GM21529 (cell line): Measurements from ENCODE around the gene ZDHHC14.

Source experiments
- ATAC-seq: cut with Tn5 transposase; IDR thresholded peaks from one replicate; pipeline ENCODE4 v1.9.1; 2021; ENCODE audit not compliant: unreplicated experiment

The ZDHHC14 gene

DNA sequence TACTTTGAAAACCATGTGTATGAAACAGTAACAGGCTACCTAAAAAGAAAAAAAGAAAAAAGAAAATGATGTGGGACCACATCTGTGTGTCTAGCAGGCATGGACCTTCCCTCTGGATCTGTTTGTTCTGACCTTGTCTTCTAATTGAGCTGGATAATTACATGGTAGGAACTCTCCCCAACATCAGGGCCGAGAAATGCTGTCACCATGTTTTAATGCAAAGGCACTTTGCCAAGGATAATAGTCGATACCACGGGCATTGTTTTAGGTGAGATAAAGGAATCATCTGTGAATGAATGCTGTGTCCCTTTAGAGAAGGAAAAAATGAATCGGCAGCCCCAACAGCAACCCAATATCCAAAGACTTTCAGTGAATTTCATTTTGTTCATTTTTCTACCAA, 149.1 kb downstream of the ZDHHC14 start:
- ATAC-seq: no peak

DNA sequence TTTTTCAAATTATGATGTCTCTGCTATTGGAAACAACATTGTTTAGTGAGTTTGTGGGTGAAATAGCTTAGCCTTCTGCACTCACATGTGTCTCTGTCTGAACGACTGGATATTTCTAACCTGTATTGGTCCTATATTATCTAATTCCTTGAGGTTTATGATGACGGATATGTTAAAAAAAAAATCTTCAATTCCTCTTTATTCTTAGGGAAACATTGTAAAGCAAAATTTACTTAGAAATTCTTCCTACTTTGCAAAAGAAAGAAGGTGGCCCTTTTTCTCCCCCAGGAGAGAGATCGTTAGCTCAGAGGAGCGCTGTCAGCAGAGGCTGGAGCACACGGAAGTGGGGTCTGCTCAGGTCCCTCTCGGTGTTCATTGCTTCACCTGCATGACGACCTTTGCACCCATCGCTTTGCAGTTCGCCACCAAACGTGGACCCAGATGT, 149.8 kb downstream of the ZDHHC14 start:
- ATAC-seq: no peak

DNA sequence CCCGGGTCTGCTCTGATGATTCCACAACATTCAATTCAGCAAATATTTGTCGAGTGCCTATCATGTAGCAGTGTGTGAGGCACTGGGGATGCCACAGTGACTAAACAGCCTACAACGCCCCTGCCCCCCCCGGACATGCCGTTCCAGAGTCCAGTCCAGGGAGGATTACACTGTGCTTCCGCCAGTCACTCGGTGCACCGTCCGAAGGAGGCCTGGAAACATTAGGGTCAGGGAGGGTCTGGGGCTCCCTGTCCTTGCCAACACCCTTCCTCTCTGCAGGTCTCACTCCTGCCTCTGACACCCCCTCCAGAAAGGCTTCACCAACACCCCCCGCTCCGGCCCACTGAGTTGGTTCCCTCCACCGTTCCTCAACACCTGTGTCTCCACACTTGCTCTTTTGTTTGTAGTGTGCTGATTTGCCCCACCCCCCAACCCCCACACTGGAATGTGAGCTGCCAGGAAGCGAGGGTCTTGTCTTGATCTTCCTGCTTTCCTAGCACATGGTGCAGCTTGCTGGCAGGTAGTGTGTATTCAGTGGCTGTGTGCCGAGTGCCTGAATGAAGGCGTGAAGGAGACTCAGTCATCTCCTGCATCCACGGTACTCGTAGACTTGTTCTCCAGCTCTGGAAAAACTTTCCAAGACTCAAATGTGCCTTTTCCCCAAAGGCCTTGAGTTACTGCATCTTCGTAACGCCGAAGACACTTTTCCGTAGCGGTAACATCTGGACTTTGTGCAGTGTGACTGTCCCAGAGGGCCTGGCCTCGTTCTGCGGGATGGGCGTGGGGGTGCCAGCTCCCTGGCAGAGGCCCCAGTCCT, 150.4 kb downstream of the ZDHHC14 start:
- no peak for ATAC-seq

DNA sequence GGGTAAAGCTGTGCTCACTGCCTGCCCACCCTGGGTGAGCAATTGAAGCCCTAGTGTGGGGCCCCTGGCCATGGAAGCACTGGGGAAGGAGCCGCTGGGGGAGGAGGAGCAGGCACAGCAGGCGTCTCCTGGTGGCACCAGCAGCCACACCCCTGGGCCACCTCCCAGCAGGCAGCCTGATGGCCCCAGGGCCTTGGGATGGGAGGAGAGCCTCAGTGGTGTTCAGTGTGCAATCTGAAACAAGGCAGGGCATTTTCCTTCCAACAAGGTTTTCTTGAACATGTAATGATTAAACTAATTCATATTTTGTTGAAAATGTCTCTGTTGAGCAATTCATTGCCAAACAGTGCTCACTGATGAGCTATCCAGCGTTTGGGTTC, 151.0 kb downstream of the ZDHHC14 start:
- no peak for ATAC-seq

DNA sequence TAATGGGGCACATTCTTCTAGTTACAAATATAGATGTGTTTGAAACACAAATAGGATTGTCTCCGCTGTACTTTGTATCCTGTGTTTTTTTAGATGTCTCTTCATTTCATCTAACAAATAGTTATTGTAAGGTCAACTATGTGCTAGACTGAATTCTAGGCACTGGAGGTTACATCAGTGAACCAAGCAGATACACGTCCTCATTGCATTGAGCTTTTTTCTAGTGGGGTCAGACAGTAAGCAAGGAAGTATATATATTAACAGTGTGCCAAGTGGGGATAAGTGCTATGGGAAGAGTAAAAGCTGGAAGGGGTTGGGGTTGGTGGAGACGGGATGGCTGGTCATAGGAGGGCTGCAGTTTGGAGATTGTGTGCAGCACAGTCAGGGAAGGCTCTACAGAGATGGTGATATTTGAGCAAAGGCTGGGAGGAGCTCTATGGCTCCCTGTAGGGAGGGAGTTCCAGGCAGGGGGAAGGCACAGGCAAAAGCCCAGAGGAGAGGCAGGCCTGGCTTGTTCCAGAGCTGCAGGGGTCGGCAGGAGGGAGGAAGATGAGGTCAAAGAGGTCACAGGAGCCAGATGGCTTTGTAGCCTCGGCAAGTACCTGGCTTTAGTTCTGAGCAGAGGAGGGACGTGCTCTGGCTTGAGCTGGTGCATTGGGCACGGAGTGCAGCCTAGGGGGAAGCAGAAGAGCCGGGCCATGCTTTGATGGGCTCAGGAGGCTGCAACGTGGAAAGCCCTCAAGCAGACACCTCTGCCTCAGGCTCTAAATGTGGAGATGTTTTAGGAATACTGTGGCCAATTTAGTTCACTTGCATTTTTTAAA, 152.3 kb downstream of the ZDHHC14 start:
- ATAC-seq: no peak

DNA sequence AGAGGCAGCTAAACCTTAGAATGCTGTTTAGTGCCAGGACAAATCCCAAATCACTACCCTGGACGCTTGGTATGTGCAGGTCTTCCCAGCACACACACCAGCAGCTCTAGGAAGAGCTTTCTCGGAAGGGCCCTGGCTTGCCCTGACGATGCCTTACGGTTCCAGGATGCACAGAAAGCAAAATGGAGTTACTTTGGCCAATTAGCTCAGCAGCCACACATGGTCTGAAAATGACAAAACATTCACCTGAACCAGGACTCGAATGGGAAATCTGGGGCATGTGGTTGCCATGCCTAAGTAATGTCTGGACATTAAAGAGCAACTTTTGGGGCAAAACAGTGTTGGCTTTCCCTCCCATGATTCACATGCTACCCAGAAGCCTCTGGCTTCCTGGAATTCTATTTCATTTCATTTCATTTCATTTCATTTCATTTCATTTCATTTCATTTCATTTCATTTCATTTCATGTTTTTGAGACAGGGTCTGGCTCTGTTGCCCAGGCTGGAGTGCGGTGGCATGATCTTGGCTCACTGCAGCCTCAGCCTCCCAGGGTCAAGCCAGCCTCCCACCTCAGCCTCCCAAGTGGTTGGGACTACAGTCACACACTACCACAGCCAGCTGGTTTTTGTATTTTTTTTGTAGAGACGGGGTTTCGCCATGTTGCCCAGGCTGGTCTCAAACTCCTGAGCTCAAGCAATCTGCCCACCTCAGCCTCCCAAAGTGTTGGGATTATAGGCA, 153.3 kb downstream of the ZDHHC14 start:
- ATAC-seq: no peak

DNA sequence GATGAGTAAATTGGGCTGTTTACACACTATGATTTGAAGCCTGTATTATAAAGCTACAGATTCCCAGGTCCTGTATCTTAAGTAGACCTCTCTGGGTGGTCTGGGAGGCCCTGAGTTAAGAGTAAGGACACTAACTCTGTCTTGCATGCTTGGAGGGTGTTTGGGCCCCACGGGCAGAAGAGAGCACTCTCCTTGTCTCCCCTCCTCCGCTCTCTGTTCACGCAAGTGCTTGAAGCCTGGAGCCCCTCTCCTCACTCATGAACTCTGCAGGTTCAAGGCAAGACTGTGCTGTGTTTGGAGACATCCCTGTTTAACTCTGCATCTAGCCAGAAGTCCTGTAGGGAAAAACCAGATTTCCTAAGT, 154.0 kb downstream of the ZDHHC14 start:
- ATAC-seq: no peak

DNA sequence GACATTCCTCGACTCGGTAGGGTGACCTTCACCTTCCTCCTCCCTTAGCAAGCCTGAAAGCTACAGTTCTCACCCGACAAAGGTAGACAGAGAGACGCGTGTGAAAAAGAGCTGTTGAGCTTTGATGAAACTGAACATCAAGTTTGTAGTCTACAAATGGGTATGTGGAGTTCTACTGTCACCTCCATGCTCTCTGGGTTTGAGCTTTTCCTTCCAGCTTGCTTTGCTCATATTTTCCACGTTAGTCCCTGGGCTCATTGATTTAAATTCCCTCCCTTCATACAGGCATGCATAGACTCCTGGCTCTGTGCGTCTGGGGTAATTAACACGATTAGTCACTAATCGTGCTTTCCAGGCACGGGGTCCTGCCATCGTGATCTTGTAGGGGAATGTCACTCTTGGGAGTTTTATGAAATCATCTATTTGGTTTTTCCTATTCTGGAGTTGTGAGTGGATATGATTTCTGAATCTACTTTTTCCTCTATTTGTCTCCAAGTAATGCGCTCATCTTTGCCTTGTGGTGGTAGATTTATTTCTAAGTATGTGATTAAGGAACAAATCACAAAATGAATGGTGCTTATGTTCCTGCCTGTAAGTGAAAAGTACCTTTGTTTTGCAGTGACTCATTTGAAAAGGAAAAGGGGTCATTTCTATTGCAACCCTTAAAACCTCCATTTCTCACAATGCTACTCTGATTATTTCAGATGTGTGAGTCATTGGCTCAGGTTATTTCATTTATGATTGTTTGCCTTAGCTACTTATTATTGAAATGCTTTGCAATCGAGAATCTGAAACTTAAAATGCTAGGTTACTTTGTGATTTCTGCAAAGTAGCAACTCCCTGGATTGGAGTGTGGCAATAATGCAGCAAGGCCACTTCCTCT, 154.6 kb downstream of the ZDHHC14 start:
- ATAC-seq: peak; percentile 66

DNA sequence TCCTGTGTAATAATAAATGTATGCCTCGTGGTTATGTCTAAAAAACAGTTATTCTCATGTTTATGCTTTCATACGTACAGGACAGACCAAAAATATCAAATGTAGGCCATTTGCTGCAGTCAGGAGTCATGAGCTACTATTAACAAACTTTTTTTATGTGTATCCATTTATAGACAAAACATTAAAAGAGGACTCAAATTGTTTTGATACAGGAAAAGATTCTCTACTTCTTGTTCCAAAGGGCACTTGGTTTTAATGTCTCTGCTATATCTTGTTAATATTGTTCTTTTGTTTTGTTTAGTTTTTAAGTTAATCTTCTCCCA, 155.2 kb downstream of the ZDHHC14 start:
- ATAC-seq: no peak

DNA sequence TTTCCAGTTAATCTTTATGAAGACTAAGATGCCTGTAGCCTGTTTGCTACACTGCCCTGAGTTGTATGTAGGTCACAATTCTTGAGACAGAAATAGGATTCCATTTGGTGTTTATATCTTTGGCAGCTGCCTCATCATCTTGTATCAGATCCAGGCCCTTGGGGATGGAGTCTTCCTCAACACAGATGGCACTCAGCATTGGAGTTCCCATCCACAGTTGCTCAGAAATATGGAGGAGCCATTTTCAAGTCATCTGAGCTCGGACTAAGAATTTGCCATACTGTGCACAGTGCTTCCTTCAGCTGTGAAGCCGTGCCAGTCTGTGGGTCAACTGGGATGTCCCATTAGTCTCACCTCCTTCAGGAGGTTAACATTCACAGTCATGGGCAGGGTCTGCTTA, 156.6 kb downstream of the ZDHHC14 start:
- no peak for ATAC-seq

DNA sequence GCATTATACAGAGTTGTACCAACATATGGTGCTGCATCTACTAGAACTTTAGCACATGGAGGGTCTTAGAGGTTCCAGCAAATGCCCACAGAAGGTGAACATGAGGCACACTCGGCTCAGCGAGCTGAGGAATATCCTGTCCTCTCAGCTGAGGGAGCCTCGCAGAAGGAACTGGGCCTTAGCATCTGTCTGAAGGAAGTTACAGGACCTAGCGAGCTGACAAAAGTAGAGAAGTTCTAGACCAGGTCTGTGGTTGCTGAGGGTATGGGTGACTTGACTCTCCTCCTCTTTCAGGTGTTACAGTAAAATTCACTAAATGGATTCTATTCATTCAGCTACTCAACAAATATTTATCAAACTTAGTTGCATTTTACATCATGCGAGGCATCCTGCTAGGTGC, 157.2 kb downstream of the ZDHHC14 start:
- ATAC-seq: no peak

DNA sequence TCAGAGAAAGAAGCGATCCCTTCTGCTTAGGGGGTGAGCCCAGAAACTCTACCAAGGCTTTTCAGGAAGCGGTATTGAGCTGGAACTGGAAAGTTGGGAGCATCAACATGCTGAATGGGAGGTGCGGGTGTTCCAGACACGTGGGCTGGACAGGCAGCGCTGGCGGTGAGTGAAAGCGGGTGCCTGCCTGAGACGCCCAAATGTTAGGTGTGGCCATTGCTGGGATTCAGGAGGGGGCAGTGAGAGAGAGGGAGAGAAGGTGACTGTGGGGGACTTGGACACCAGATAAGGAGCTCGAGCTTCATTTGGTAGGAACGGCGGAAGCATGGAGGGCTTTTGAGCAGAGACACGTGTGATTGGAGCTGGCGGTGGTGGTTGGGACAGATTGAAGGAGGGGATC, 157.7 kb downstream of the ZDHHC14 start:
- ATAC-seq: no peak

DNA sequence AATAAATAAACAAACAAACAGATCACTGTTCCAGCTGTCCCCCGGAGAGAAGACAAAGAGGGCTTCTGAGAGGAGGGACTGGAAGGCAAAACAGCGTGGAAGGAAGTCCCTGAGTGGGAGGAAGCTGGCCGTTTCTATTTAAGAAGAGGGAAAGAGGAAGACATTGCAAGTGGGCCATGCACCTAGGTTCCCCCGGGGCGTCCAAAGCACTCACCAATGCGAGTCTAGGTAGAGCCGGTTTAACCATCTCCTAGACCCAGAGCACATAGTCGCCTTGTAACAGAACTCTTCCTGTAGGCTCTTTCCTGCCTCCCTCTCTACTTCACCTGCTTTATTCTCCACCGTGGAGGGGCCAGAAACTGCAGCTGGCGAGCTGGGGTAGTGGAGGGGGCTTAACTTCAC, 158.4 kb downstream of the ZDHHC14 start:
- ATAC-seq: no peak

DNA sequence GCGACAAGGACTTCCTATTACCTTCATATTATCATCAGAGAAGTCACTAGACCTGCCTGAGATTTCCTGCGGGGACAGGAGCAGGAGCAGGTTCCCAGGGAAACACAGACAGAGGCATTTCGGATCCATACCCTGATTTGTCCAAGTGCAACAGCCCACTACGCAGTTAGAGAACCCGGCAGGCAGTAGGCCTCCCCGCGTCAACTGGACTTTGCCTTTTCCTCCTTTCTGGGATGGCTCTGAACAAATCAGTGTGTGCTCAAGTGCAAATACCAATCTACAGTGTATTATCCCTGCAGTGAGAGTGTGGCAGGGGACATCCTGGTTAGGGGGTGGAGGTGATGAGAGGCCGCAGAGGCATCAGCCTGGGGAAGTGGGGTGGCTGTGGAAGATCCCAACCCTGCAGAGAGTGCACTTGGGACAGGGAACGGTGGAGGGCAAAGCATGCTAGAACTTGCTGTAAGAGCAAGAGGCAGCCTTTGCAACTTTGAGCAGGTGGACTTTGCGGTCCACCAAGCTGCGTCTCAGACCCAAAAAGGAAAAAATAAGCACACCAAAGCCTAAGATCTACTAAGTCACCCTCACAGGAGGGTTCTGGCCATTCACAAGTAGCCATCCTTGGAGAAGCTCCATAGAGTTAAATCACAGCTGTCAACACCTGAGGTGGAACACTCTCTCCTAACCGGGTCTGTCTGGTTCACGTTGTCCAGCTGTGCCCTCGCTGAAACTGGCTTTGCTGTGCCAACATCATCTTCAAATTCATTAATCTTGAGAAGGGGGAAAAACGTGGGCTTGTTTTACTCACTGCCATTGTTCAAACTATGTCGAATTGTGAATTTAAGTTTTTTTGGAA, 159.1 kb downstream of the ZDHHC14 start:
- no peak for ATAC-seq

DNA sequence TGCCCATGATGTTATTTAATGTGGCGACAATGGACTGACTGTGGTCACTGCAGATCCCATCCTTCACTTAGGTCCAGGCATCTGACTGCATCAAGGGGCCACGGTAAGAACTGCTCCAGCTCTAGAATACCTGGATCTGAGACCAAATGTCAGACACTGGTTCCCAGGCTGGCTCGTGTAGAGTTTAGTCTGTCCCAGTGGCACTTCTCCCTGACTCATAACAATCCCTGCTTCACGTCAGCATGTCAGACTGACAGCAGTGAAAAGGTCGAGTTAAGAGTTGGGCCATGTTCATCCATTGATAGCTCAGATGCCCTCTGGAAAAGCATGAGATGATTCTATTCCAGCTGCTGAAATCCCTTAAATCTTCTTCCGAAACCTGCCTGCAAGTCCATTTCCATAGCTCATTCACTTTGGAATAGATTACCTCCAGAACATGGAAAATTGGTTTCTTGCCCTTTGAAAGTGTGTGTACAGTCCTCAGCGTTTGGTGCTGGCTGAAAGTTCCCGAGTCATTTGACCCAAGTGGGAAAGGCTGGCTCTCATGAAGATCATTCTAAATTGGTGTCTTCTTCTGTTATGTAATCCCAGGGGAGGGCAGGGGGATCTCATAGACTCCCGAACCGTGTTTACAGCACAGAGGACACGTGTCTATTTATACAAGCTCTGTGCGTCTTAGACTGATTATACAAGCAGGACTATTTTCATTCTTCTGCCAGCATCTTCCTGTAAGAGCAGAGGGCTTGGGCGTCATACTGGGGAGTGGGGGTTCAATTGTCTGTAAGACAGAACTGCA, 160.8 kb downstream of the ZDHHC14 start:
- no peak for ATAC-seq

DNA sequence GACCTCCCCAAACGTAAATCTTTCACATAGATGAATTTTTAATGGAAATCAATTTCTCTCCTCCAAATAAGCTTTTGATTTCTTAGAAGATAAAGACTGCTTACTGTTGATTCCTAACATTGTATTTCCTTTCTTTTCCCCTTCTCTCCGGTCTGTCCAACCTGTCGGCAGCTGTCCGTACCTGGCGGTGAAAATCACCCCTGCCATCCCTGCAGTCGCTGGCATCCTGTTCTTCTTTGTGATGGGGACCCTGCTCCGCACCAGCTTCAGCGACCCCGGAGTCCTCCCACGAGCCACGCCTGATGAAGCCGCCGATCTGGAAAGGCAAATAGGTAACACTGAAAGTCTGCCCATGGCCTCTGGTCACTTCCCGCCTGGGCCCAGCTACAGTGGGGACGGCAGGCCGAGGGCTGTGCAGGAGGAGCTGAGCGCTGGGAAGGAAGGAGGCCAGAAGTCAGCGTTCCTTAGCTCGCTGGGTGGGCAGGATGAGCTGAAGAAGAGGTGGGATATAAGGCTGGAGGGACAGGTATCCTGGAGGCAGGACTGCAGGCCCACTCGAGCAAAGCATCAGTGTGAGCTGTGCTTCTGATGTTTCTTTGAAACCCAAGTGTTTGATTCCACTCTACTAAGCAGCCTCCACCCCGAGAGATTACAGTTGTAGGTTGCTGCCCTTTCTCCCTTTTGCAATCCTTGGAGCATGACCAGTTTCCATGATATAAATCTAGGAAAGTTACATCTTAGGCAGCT, 161.6 kb downstream of the ZDHHC14 start:
- no peak for ATAC-seq

DNA sequence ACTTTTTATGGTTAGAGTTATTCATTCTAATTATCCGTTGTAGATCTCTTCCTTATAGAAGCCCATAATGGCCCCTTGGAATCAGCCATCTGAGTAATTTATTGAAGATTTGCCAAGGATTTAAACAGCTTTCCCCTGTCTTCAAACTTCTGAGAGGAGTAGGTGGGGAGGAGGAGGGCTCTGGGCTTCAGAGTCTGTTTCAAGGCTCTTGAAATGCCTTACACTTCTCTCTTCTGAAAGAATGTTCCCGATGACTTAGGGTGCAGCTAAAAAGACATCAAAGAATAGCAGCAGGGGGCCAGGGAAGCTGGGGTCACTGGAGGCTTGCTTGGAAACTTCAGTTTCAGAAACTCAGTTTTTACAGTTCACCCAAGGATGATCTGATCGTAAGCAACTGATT, 165.3 kb downstream of the ZDHHC14 start:
- no peak for ATAC-seq

DNA sequence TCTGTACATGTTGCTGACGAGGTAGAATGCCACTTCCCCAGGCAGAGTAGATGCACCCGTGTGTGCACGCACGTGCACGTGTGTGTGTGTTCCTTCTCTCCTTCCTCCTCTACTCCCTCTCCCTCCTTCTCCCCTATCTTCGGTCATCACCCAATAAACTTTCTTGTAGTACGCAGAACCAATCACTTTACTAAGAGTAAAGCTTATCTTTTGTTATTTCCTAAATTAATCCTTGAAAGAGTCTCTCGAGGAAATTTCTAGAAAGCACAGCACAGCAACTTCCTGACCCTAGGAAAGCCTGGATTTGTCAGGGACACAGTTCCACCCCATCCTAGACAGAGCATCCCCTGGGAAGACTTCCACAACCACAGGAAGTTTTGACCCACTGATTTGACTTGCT, 166.1 kb downstream of the ZDHHC14 start:
- no peak for ATAC-seq
